Bronchial epithelial cell (primary cell): ENCODE measurements around the gene KAT6B. TPM values are rescaled to one million over a fixed set of nuclear protein-coding genes. Genes with fewer than 3 reads are reported as not detected.

Source experiments
- DNase-seq: peaks from one replicate; pipeline ENCODE4 v3.0.0-alpha.2; 2010; ENCODE audit warnings: low read depth
- FAIRE-seq: peaks from 2 replicates; lab custom pipeline; 2011; peaks lifted over from hg19 to GRCh38; lab: Jason Lieb, UNC
- H3K27me3 ChIP-seq: 2 replicates; pipeline ENCODE4 v1.5.1; 2011; ENCODE audit warnings: low read length; ENCODE audit not compliant: control insufficient read depth, insufficient read depth
- H3K36me3 ChIP-seq: 2 replicates; pipeline ENCODE4 v1.5.1; 2011; ENCODE audit warnings: low read length; ENCODE audit not compliant: control insufficient read depth, insufficient read depth
- H3K4me3 ChIP-seq: 2 replicates; pipeline ENCODE4 v1.5.1; 2011; ENCODE audit warnings: mild to moderate bottlenecking, low read depth, low read length, control low read depth
- total RNA-seq: library from RNA; depleted of rRNA; stranded (reverse); fragments of >200 nt; gene quantifications from 2 replicates; pipeline ENCODE4 v1.2.1, GENCODE V29; 2014
- TF ChIP-seq, protein P1 (sequence below): IDR thresholded peaks from 2 replicates; pipeline ENCODE4 v1.5.1; 2011; ENCODE audit warnings: mild to moderate bottlenecking, moderate library complexity, low read length, control low read depth, inconsistent platforms; ENCODE audit not compliant: insufficient read depth, severe bottlenecking

Gene KAT6B
- total RNA-seq, 1 donor from 2014 or later = 8.7 TPM

DNA sequence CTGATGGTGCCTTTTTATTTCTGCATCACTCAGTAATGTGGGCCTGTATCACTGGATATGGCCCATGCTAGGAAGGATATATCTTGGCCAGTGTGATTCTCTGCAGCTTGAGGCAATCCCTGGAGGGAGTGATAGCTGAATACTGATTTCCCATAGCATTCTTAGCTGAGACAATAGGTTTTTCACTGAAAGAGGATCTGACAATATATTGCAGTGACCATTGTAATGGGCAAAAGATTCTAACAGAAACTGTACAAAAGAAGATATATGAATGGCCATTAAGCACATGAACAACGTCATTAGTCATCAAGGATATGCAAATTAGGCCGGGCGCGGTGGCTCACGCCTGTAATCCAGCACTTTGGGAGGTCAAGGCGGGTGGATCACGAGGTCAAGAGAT, 117.8 kb downstream of the KAT6B start:
- Histone ChIP-seq H3K36me3 (no peaks in the 10 kb centered on the region), H3K4me3 (no peak overlapping the region), H3K27me3 (no peaks in the 10 kb centered on the region)
- no peak for DNase-seq
- peak; percentile 32 for FAIRE-seq
- TF ChIP-seq, protein P1, sequence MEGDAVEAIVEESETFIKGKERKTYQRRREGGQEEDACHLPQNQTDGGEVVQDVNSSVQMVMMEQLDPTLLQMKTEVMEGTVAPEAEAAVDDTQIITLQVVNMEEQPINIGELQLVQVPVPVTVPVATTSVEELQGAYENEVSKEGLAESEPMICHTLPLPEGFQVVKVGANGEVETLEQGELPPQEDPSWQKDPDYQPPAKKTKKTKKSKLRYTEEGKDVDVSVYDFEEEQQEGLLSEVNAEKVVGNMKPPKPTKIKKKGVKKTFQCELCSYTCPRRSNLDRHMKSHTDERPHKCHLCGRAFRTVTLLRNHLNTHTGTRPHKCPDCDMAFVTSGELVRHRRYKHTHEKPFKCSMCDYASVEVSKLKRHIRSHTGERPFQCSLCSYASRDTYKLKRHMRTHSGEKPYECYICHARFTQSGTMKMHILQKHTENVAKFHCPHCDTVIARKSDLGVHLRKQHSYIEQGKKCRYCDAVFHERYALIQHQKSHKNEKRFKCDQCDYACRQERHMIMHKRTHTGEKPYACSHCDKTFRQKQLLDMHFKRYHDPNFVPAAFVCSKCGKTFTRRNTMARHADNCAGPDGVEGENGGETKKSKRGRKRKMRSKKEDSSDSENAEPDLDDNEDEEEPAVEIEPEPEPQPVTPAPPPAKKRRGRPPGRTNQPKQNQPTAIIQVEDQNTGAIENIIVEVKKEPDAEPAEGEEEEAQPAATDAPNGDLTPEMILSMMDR = no peak

GRCh38 chr10:74947781-74948401, 121.5 kb downstream of the KAT6B start:
- Histone ChIP-seq H3K36me3 (no peaks in the 10 kb centered on the region), H3K27me3 (no peaks in the 10 kb centered on the region), H3K4me3 (no peak overlapping the region)
- TF ChIP-seq, protein P1 = no peak
- DNase-seq (no peak), FAIRE-seq (no peak)

- TF ChIP-seq, protein P1 = no peak
These were observed 122.8 kb downstream of the KAT6B start for GRCh38 chr10:74949034-74949832.

DNA sequence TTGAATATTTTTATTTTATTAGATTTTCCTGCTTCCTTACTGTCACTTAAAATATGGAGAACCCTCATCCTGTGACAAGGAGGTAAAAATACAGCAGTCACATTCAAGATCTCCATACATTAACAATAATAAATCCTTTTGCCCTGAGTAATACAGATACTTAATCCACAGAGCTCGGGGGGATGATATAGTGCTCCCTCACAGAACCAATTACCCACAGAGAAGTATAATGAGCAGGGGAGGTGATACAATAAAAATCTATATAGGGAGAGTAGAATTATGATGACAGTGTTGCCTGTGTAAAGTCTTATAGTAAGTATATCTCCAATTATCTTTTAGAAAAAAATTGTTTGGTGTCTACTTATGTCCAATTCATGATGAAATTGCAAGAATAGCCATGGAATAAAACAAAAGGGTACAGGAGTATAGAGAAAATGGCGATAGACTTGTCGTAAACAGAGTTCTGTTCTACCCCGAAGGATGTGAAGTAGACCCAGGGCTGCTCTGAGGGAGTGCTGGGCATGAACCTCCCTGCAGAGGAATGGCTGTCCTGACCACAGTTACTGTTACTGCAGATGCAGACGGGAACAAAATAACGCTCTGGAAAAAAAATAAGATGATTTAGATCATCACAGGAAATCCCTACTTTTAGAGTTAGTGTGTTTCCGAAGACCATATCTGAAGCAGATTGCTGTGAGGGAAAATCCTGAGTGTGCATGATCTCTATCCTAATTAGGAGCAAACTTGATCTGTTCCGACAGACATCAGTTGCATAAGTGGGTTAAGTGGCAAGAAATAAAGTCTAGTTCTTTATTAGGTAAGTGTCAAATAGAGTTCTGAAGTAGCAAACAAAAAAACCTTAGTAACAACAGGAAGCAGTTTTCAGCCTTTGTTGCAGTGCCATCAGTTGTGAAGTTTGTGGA, 123.7 kb downstream of the KAT6B start:
- TF ChIP-seq, protein P1 = no peak
- Histone ChIP-seq H3K36me3 (no peaks in the 10 kb centered on the region), H3K27me3 (no peaks in the 10 kb centered on the region), H3K4me3 (no peak overlapping the region)
- DNase-seq (no peak), FAIRE-seq (no peak)

More at GRCh38 chr10:74949034-74949832, 122.8 kb downstream of the KAT6B start:
- Histone ChIP-seq H3K27me3 (no peaks in the 10 kb centered on the region), H3K4me3 (no peak overlapping the region), H3K36me3 (no peaks in the 10 kb centered on the region)
- DNase-seq = peak; percentile 33
- FAIRE-seq = no peak

GRCh38 chr10:74953214-74953613, 126.8 kb downstream of the KAT6B start:
- DNase-seq (no peak), FAIRE-seq (no peak)
- Histone ChIP-seq H3K4me3 (no peak overlapping the region), H3K27me3 (no peaks in the 10 kb centered on the region), H3K36me3 (no peaks in the 10 kb centered on the region)
- TF ChIP-seq, protein P1 = no peak
